ENCODE measurements around the gene SHISA8.

DNA sequence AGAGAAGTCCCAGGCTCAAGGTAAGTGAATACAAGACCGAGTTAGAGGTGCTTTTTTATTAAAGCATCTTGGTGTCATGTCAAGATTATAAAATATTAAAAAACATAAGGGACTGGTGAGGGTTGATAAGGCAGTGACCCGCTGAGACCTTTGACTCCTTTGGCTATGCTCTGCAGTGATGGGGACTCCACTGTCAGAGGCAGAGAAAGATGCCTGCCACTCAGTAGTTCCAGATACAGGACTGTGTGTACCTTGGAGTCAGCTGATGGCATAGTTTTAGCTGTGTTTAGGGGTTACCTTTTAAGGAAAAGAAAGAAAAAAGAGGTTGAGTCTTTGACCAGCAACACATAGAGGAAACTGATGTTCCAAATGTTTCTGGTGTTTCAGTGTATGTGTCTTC, 40.8 kb downstream of the SHISA8 start:
- no peak for TF ChIP-seq EP300 (IDR thresholded peaks at IDR 0.05)
- TF ChIP-seq, protein P1, sequence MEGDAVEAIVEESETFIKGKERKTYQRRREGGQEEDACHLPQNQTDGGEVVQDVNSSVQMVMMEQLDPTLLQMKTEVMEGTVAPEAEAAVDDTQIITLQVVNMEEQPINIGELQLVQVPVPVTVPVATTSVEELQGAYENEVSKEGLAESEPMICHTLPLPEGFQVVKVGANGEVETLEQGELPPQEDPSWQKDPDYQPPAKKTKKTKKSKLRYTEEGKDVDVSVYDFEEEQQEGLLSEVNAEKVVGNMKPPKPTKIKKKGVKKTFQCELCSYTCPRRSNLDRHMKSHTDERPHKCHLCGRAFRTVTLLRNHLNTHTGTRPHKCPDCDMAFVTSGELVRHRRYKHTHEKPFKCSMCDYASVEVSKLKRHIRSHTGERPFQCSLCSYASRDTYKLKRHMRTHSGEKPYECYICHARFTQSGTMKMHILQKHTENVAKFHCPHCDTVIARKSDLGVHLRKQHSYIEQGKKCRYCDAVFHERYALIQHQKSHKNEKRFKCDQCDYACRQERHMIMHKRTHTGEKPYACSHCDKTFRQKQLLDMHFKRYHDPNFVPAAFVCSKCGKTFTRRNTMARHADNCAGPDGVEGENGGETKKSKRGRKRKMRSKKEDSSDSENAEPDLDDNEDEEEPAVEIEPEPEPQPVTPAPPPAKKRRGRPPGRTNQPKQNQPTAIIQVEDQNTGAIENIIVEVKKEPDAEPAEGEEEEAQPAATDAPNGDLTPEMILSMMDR (IDR thresholded peaks at IDR 0.05), result no peak
- TF ChIP-seq POLR2A (IDR thresholded peaks at IDR 0.05), result no peak

All from gastroesophageal sphincter (tissue), 3 donors.